Measurements from ENCODE around the gene PARVA.

GRCh38 chr11:12460466-12460865 lies 83.1 kb downstream of the PARVA start:
- TF ChIP-seq CTCF (IDR thresholded peaks at IDR 0.05; ENCODE audit: low read depth, low read length, poor library complexity, severe bottlenecking) (no peak), EZH2phosphoT487 (IDR thresholded peaks at IDR 0.05; ENCODE audit: borderline replicate concordance, low read length) (no peak)
